Measurements from ENCODE around the gene EVA1A.

GRCh38 chr2:75560768-75561565, at the start of gene EVA1A:
- TF ChIP-seq CTCF (IDR thresholded peaks at IDR 0.05 in 4 of 5, conservative IDR thresholded peaks at IDR 0.05 in 1 of 5) (no peak), POLR2A (IDR thresholded peaks at IDR 0.05) (no peak)
